Fibroblast of upper back skin (primary cell): Measurements from ENCODE around the gene CRYBG3.

Source experiments
- DNase-seq: peaks from one replicate; pipeline ENCODE4 v3.0.0-alpha.2; 2013

Gene CRYBG3

DNA sequence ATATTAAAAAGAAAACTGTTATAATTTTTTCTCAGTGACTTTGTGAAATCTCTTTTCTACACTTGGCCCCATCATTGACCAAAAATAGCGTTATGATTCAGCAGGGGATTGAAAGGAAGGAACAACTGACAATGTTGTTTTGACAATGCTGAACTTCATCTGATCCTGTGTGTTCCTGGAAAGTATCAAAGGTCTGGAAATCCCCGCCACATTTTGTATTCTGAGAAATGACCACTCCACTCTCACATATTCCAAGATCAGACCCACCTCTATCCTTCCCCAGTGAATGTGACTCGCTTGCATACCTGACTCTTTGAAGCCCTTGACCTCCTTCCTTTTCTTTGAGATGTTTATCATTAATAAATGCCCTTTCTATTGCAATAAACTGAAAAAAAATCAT lies 160.1 kb downstream of the CRYBG3 start:
- DNase-seq: no peak

DNA sequence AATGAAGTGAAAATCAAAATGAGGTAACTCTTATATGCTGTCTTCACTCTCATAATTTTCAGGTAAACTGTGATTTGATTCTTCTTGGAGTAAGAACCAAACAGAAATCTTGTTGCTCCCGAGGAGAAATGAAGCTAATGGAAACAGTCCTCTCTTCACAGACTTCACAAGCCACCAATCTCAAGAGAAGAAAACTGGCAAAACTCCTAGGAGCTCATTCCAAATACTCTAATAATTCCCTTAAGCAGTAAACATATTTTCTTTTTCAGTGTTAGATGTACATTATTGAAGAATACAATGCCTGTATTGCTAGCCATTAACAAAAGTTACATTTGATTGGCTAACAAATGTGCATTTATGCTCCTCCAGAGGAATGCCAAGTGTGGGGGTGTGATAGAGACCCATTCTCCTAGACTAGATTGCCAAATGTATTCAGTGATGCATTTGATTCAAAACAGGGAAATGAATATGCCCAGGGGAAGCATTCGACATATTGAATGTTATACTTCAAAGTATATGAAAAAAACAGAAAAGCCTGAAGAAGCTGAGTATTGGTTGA lies 162.2 kb downstream of the CRYBG3 start:
- DNase-seq: no peak

DNA sequence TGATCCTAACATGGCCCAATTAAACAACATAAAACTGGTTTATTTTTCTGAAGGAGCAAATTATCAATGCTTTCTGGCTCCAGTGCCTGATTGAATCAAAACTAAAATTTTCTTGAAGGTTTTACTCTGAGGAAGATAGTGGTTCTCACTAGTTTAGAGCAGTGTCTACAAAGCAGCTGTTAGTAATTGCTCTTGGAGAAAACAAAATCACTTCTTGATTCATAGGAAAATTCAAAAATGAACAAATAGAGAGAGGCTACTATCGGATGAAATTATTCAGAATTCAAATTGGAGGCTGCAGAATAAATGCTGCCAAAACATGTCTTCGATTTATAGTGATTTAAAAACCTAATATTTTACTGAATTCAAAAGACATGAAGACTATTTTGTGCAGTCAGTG lies 165.5 kb downstream of the CRYBG3 start:
- no peak for DNase-seq

DNA sequence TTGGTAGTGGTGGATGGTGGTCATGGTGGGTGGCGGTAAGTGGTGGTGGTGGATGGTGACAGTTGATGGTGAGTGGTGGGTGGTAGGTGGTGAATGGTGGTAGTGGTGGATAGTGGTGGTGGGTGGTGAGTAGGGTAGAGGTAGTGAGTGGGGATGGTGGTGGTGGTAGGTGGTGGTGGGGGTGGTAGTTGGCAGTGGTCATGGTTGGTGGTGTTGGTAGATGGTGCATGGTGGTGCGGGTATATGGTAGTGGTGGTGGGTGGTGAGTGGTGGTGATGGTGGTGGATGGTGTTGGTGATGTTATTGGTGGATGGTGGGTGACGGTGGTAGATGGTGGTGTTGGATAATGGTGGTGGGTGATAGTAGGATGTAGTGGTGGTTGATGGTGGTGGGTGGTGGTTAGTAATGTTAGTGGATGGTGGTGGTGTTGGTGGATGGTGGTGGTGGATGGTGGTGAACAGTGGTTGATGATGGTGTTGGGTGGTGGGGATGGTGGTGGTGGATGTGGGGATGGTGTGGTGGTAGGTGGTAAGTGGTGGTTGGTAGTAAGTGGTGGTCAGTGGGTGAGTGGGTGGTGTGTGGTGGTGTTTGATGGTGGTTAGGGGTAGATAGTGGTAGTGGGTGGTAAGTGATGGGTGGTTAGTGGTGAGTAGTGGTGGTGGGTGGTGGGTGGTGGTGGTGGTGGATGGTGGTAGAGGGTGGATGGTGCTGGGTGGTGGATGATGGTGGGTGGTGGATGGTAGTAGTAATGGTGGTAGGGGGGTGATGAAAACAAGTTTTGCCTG lies 167.2 kb downstream of the CRYBG3 start:
- DNase-seq: no peak

DNA sequence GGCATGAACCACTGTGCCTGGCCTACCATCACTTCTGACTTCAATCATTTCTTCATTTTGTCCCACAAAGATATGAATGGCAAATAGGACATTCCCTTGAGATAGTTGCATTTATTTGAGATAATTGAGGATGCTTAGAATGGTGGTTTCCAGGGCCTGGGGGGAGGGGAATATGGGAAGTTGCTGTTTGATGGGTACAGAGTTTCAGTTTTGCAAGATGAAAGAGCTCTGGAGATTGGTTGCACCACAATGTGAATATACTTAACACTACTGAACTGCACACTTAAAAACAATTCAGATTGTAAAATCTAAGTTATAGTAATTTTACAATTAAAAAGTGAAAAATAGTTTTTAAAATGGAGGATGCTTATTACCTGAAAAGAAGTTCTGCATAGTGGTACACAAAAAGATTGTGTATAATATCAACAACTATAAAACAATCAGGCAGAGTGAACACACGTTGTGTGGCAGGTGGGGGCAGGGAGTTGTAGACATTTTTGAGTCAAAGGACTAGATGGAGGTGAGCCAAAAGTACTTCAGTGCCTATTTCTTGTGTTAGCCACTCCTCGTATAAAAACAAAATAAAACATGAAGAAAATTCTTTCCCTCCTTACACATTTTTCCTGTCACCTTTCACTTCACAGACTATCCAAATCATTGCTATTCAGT lies 168.9 kb downstream of the CRYBG3 start:
- DNase-seq: no peak

DNA sequence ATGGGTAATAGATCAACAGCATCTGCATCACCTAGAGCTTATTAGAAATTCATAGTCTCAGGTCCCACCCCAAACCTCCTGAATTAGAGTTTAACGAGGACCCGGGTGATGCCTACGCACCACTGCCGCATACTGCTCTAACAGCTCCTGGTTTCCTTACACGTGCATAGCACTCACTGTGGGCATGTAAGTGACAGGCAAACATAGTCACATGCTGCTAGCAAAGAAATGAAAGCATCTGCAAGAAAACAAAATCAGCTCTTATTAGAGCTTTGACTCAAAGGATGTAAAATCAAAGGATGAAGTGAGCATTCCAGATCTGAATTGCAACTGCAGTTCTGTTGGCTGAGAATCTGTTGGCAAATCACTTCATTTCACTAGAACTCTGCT lies 169.5 kb downstream of the CRYBG3 start:
- no peak for DNase-seq

DNA sequence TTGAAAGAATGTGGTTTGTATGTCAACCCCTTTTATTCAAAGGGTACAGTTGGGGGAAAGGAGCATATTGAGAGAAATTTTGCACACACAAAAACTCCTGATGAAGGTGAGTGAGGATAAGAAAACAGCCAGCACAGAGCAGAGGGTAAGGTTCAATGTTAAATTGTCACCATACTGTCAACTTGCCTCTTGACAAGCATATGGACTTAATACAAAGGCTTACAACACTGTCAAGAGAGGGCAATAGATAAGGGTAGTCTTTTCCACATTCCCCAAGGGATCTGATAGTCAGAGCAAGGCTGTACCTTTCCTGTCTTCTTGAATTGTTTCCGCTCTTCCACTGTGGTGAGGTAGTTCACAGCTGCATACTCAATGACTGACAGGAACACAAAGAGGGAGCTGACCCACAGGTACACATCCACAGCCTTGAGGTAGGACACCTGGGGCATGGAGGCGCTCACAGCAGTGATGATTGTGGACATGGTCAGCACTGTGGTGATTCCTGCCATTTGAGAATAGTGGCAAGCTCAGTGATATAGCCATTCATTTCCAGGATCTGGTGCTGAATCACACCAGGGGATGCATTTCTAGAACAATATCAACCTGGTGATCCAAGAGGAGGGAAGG lies 170.8 kb downstream of the CRYBG3 start:
- DNase-seq: no peak

DNA sequence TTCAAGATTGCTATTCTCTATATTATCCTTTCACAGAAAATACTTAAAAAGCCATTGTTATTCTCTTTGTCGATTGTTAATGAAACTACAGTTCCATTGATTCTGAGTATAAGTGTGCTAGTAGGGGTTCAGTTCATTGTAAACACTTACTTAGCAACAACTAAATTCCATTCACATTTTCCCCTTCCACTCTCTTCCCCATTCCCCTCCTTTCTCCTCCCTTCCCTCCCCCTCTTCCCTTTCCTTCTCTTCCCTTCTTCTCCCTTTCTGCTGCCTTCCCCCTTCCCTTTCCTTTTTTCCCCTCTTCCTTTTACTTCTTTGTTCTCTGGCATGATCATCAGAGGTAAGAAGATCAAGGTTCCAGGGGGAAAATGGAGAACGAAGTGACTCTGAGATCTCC lies 171.7 kb downstream of the CRYBG3 start:
- no peak for DNase-seq

DNA sequence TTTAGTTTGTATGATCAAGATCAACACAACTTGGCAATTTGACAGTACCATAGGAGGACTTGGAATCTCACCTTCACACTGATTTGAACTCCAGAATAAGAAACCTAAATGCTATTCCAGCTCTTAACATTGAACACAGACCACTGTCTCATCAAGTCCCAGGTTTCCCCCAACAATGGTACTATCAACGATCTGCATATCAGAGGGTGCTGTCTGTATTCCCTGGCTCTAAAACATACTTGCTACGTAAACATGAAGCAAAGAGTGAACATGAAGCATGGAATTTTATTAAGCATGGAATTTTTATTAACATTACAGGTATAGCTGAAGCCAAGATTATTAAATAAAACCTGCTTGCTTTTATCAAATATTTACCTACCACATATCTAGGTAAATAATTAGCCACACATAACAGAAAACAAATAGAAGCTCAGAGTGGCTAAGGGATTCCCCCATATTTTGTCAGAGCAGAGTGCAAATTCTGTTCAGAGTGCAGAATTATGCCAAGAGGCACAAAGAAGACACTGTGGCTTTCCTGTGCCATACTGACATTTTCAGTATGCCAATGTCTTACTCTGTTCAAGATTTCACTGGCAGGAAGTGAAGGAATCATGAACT lies 172.6 kb downstream of the CRYBG3 start:
- DNase-seq: no peak
